ENCODE data around the gene ITIH5.

The ITIH5 gene

DNA sequence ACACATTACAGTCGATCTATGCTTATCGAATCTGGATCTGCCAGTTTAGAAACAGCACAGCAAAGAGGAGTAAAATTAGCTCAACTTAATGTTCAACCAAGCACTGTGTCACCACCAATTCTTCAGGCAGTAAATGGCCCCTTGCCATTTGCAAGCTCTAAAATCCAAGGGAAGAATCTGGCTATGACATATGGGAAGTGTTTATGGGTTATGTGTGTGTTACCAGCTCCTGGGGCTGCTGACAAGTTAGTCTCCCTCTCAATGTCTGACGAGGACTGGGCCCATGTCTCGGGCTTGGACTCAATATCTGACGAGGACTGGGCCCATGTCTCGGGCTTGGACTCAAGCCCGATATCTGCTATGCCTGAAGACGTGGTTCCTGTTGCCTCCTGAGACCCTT is 30.7 kb upstream of the ITIH5 start:
- TF ChIP-seq GATA3 (IDR thresholded peaks at IDR 0.05; ENCODE audit: low read depth, low read length) (no peak), GATA2 (IDR thresholded peaks at IDR 0.05; ENCODE audit: low read depth, low read length) (no peak)

DNA sequence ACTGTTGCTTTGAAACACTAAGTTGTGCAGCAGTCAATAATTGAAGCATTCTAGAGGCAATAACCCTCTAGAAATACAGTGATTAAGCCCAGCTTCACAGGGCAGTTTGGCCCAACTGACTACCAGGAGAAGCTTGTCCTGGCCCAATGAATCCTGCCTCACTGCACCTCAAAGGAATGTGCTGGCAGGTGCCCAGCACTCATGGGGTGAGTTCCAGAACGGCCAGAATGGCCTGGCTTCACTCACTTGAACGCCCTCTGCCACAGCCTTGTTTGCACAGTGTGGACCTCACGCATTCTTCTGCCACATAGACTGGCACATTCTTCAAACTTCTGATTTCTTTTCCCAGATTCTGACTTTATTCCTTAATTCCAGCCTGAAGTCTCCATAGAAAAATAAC is 29.8 kb upstream of the ITIH5 start:
- TF ChIP-seq GATA3 (IDR thresholded peaks at IDR 0.05; ENCODE audit: low read depth, low read length) (no peak), GATA2 (IDR thresholded peaks at IDR 0.05; ENCODE audit: low read depth, low read length) (no peak)

DNA sequence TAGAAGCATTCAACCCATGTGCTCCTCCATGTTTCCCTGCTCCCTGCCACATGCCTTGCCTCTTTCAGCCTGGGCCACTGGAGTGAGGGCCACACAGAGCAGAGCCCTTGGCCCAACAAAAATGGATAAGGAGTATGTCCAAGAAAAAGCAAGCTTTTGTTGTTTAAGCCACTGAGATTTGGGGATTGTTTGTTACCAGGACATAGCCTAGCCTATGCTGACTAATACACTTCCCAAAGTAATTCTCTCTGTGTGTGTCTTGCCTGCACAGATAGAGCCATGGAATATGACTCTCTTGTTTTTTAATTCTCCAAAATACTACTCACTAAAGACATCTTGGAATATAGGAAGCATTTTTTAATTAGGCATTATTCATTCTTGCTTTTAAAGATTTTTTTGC is 22.8 kb upstream of the ITIH5 start:
- TF ChIP-seq GATA3 (IDR thresholded peaks at IDR 0.05; ENCODE audit: low read depth, low read length) (no peak), GATA2 (IDR thresholded peaks at IDR 0.05; ENCODE audit: low read depth, low read length) (no peak)

DNA sequence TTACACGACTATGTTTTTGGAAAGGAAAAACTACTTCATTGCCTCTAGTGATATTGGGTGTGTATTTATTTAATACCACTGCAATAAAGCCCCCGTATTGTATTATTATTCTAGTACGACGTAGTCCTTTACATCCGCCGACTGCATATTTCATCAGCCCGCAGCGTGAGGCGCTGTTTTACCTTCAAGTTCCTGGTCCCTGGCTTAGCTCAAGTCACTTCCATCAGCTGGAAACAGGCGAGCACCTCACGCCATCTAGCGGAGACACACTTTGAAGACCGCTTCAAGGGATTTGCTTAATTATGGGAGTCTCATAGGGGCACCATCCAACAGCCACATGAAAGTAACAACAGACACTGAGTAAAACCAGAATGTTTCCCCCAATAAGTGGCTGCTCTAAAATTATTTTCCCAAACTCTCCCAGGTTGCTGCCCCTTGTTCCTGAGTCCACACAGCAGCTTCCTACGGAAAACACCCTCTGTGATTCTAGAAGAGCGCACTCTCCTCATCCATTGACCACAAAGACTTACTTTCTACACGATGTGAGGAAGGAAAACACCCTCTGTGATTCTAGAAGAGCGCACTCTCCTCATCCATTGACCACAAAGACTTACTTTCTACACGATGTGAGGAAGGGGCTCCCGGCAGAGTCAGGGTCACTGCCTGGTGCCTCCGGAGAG is 20.6 kb upstream of the ITIH5 start:
- TF ChIP-seq GATA2 (IDR thresholded peaks at IDR 0.05; ENCODE audit: low read depth, low read length) = no peak
- TF ChIP-seq GATA3 (IDR thresholded peaks at IDR 0.05; ENCODE audit: low read depth, low read length) = no peak

DNA sequence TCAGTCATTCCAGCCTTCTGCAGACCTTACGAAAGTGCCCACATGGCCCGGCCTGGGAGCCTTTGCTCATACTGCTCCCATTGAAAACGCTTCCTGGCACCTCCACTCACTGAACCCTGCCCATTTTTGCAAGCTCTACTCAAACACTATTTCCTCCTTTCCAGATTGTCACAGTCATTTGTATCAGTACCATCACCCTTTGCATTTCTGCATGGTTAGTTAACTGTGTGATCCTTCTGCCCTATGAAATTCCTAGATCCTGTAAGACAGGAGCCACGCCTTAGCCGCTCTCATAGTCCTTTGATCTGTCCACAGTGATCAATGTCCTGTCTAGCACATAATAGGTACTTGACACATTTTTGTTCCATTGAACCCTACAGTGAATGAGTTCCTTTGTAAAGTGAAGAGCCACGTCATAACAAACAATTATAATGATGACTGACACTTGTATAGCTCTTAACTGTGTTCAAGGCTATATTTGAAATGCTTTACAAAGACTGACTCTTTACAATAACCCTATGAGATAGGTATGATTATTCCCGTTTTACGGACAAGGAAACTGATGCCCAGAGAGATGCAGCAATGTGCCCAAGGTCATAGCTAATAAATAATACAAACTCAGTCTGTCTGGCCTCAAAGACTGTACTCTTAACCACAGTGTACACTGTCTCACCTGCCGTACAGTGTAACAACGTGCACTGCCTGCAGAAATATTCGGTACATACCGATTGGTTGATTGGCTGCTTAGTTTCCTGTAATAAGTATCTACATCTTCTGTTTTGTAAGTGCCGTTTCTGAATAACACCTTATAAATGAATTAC is 19.8 kb upstream of the ITIH5 start:
- TF ChIP-seq GATA3 (IDR thresholded peaks at IDR 0.05; ENCODE audit: low read depth, low read length) (no peak), GATA2 (IDR thresholded peaks at IDR 0.05; ENCODE audit: low read depth, low read length) (no peak)

DNA sequence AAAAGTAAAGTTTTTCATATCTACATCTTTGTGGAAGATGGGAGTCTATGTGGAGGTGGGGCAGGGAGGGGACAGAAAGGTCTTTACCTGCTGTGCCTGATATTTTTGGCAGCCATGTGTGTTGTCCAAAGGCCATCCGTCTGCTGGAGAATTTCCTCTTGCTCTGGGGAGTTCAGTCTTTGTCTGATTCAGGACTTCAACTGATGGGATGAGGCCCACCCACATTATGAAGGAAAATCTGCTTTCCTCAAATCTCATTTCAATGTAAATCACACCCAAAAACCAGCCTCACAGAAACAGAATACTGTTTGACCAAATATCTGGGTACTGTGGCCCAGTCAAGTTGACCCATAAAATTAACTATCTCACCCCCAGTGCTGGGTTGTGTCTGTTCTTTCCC is 12.5 kb upstream of the ITIH5 start:
- TF ChIP-seq GATA3 (IDR thresholded peaks at IDR 0.05; ENCODE audit: low read depth, low read length) = no peak
- TF ChIP-seq GATA2 (IDR thresholded peaks at IDR 0.05; ENCODE audit: low read depth, low read length) = no peak

DNA sequence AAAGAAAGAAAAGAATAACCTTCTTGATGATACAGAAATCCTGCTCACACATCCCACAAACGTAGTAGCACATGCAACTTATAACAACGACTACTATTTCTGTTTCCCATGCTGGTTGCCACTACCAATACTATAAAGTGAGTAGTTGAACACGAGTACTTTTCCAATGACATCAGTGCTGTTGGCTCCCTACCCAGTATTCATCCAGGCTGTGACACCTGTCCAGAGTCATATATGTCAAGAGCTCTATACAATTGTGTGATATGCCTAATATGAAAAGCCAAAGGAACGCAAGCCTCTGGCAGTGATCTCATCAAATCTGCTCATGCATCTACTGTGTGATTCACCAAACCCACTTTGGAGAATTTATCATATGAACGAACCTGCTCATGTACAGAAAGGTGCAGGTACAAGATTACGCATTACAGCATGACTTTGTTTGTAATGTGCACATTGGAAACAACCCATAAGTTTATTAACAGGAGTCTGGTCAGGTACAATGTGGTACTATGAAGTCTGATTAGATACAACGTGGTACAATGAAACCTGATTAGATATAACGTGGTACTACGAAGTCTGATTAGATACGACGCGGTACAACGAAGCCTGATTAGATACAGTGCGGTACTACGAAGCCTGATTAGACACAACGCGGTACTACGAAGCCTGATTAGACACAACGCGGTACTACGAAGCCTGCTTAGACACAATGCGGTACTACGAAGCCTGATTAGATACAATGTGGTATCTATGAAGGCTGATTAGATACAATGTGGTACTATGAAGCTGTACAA is 5.8 kb upstream of the ITIH5 start:
- TF ChIP-seq GATA3 (IDR thresholded peaks at IDR 0.05; ENCODE audit: low read depth, low read length) (no peak), GATA2 (IDR thresholded peaks at IDR 0.05; ENCODE audit: low read depth, low read length) (no peak)

DNA sequence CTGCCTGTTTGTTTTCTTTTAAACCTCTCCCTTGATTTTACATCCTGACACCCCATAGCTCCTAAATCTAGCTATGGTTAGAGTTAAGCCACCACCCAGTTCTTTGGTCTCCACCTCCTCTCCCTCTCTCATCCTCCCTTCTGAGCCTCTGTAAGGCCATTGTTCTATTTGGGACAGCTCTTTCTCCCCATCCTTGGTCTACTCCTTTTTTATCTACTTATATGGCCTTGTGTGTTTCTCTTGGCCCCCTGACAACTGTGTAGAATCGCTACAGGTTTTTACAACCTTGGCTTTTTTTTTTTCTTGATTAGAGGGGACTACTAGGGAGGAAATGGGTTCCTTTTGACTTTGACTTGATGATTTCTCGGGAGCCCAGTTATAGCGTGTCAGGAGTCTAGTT is 3.4 kb upstream of the ITIH5 start:
- TF ChIP-seq GATA3 (IDR thresholded peaks at IDR 0.05; ENCODE audit: low read depth, low read length) (no peak), GATA2 (IDR thresholded peaks at IDR 0.05; ENCODE audit: low read depth, low read length) (no peak)

DNA sequence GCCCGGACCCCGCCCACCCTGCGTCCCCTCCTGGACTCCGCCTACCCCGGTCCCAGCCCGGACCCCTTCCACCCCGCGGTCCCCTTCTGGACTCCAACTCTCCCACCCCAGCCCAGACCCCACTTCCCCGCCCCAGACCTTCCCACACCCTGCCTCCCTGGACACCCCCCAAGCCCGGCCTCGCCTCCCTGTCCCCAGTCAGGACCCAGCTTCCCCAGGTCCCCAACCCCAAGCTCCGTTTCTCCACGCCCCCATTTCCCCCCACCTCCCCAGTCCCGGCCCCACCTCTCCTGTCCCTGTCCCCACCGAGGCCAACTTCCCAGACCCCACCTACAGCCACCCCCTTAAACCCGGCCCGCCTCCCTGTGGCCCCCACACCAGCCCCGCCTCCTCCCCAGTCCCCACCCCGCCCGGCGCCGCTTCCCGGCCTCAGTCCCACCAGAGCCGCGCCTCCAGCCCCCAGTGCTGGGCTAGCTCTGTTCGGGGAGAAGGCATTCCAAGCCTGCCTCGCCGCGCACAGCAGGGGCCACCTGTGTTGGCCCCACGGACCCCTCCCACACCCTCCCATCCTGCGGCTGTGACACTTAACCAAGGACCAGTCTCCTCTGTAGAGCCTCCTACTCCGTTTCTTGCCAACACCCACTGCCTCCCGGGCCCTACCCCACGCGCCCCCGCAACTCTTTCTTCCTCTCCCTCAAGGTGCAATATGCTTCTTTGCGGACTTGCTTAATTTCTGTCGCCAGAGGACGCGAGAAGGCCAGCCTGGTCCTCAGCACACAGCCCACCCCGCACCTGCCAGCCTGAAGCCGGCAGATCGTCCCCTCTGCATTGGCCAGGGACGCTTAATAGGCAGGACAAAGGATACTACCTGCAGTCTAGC is 736 bp upstream of the ITIH5 start:
- TF ChIP-seq GATA2 (IDR thresholded peaks at IDR 0.05; ENCODE audit: low read depth, low read length) (no peak), GATA3 (IDR thresholded peaks at IDR 0.05; ENCODE audit: low read depth, low read length) (no peak)

DNA sequence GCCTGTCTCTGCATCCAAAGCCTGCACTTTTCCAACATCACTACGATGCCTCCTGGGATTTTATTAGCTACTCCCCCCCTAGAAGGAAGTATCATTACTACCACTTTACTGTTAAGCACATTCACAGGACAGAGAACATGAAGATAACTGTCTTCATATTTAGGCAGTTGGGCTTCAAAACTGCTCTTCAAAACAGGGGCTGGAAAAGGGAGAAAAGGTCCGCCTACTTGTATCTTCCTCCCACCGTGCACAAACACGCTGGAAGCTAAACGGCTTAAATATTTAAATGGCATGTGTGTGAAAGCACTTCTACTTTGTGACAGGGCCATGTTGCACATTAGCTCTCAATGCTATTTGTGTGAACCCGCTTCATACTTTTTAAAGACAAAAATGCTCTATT is 999 bp downstream of the ITIH5 start:
- TF ChIP-seq GATA3 (IDR thresholded peaks at IDR 0.05; ENCODE audit: low read depth, low read length) (no peak), GATA2 (IDR thresholded peaks at IDR 0.05; ENCODE audit: low read depth, low read length) (no peak)

DNA sequence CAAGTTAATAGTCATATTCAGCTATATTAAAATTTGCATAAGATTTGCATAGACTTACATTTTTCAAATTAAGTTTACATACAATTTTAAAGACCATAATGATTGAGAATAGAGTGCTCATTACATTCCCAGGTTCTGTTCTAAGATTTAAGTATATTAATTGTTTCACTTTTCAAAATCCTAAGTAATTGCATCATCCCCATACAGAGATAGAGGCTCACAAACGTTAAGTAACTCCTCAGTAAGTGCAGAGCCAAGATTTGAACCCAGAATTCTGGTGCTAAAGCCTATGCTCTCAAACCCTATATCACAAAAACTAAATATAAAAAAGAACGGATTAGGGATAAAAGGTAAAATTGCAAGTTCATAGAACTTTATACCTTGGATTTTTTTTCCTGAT is 2.1 kb downstream of the ITIH5 start:
- TF ChIP-seq GATA3 (IDR thresholded peaks at IDR 0.05; ENCODE audit: low read depth, low read length) = no peak
- TF ChIP-seq GATA2 (IDR thresholded peaks at IDR 0.05; ENCODE audit: low read depth, low read length) = no peak

DNA sequence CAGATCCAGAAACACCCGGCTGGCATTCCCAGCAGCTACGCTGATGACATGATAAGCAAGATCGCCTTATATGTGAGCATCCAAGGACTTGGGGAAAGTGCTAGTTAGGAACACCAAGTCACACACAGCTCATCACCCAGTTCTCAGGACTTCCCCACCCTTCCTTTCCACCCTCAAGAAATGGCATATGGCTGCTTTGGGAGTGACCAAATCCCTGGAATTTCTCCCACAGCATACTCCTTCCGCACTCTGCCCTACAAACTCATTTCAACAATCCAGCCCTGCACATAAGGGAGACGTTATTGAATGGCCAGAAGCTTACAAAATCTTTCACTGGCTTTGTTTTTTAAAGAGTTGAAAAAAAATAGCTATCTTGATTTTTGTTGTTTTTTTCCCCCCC is 4.2 kb downstream of the ITIH5 start:
- TF ChIP-seq GATA2 (IDR thresholded peaks at IDR 0.05; ENCODE audit: low read depth, low read length) = no peak
- no peak for TF ChIP-seq GATA3 (IDR thresholded peaks at IDR 0.05; ENCODE audit: low read depth, low read length)

DNA sequence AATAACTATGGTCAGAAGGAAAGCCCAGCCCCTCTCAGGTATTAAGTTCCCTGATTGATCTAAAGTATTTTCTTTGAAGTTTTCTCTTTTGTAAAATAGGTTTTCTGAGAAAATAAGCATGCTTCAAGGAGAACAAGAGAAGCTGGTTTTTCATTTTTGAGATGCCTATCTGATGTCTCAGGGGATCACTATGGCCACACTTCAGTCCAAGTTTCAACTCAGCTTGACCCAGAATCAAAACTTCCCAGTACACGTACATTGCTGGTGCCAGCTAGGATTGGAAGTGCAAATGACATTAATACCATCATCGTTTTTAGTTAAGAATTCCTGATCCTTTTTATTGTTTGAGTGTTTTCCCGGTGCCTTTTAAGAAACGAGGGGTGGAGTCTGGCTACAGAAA is 7.2 kb downstream of the ITIH5 start:
- TF ChIP-seq GATA3 (IDR thresholded peaks at IDR 0.05; ENCODE audit: low read depth, low read length) (no peak), GATA2 (IDR thresholded peaks at IDR 0.05; ENCODE audit: low read depth, low read length) (no peak)

DNA sequence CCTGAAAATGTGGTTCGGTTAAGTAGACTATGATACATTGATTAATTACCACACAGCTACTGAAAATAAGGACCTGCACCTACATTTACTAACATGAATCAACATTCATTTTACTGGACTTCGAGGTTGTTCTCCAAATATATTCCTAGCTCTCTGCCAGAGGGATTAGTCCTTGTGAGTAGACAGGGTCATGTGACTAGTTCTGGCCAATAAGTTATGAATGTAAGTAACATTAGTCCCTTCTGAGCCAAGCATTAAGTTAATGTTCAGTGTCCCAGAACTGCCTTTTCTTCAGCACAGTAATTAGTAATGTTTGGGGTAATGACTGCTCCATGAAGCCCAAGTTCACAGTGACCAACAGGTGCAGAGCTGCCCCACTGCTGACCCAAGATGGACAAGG is 9.2 kb downstream of the ITIH5 start:
- no peak for TF ChIP-seq GATA3 (IDR thresholded peaks at IDR 0.05; ENCODE audit: low read depth, low read length)
- TF ChIP-seq GATA2 (IDR thresholded peaks at IDR 0.05; ENCODE audit: low read depth, low read length) = no peak
